ENCODE data around the gene TLNRD1.

- TF ChIP-seq CTCF (IDR thresholded peaks at IDR 0.05) (no peak), POLR2A (IDR thresholded peaks at IDR 0.05) (no peak)
Measured at GRCh38 chr15:81007428-81008064, 6.8 kb downstream of the TLNRD1 start.
